T-helper 17 cell (primary cell): ENCODE measurements around the gene RGL3. TPM values are rescaled to one million over a fixed set of nuclear protein-coding genes. Genes with fewer than 3 reads are reported as not detected.
"Not testable (repeated sequence)": the region's sequence is repeated elsewhere in the genome, so short reads cannot be mapped to it uniquely, and the experiment has no call there.

Source experiments
- ATAC-seq: fragments of 150-1000 bp; cut with Tn5 transposase; 2 replicates; pipeline ENCODE4 v1.10.0; 2021; ENCODE audit warnings: mild to moderate bottlenecking, moderate library complexity
- DNase-seq, 3 donors: peaks; one replicate each; pipeline versions ENCODE4 v3.0.0 to v3.0.0-alpha.2; 2020 to 2021
- H3K9me3 ChIP-seq: one replicate; pipeline ENCODE4 v1.7.0; 2013; ENCODE audit warnings: low read length, mild to moderate bottlenecking; ENCODE audit not compliant: control insufficient read depth, poor library complexity, severe bottlenecking
- H3K27ac Mint-ChIP-seq: one replicate; pipeline ENCODE4 v1.8.0; 2022; ENCODE audit warnings: mild to moderate bottlenecking, moderate library complexity, mixed read lengths
- H3K27me3 Mint-ChIP-seq: one replicate; pipeline ENCODE4 v1.8.0; 2022; ENCODE audit warnings: mixed read lengths
- H3K36me3 Mint-ChIP-seq: one replicate; pipeline ENCODE4 v1.8.0; 2022; ENCODE audit warnings: low read depth, mixed read lengths
- H3K4me1 Mint-ChIP-seq: one replicate; pipeline ENCODE4 v1.8.0; 2022; ENCODE audit warnings: mild to moderate bottlenecking, mixed read lengths
- H3K4me3 Mint-ChIP-seq: one replicate; pipeline ENCODE4 v1.8.0; 2022; ENCODE audit warnings: mild to moderate bottlenecking, moderate library complexity, mixed read lengths
- total RNA-seq, 4 donors: library from RNA in 2 of 4; stranded (reverse) in 2 of 4; gene quantifications; one replicate each; pipeline ENCODE4 v1.2.3 and lab custom pipeline; 2022 to 2026

Gene RGL3
- total RNA-seq, 2 donors from 2014 or later: not detected

DNA sequence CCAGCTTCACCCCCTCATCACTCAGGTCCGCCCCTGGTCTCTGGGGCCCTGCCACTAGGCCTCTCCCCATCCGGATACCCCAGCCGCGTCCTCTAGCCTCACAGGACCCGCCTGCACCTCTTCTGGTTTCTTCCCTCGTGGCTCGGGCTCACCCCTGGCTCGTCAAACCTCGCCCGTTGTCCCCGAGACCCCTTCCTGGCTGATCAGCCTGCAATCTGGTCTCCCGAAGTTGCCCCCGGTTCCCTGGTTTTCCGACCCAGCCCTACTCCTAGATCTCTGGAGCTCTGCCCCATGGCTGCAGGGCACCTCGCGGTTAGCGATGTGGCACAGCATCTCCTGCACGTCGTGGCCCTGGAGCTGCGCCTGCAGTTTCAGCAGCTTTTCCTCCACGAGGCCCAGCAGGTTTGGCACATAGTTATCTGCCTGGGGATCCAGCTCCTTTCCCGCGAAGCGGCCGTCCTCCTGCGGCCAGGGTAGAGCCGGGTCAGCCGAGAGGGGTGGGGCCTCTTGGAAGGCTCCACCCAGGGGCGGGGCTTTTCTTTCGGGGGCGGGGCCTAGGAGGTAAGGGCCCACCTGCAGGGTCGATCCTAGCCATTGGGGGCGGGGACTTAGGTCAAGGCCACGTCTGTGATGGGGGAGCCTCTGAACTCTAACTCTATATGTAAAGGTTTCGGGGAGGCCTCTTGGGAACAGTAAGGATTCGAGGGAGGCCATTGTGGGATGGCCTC lies 2.4 kb upstream of the RGL3 start:
- Mint-ChIP-seq H3K36me3 (peaks cover 2% of the 10 kb centered on the region), H3K27ac (no peak overlapping the region), H3K4me3 (peak overlapping the region; percentile 90), H3K27me3 (peaks cover 55% of the 10 kb centered on the region), H3K4me1 (peaks cover 39% of the 10 kb centered on the region)
- no peaks in the 10 kb centered on the region for H3K9me3 ChIP-seq
- peak; percentile 52 for ATAC-seq
- DNase-seq: peak in 1 of 3 donors; percentile 23

DNA sequence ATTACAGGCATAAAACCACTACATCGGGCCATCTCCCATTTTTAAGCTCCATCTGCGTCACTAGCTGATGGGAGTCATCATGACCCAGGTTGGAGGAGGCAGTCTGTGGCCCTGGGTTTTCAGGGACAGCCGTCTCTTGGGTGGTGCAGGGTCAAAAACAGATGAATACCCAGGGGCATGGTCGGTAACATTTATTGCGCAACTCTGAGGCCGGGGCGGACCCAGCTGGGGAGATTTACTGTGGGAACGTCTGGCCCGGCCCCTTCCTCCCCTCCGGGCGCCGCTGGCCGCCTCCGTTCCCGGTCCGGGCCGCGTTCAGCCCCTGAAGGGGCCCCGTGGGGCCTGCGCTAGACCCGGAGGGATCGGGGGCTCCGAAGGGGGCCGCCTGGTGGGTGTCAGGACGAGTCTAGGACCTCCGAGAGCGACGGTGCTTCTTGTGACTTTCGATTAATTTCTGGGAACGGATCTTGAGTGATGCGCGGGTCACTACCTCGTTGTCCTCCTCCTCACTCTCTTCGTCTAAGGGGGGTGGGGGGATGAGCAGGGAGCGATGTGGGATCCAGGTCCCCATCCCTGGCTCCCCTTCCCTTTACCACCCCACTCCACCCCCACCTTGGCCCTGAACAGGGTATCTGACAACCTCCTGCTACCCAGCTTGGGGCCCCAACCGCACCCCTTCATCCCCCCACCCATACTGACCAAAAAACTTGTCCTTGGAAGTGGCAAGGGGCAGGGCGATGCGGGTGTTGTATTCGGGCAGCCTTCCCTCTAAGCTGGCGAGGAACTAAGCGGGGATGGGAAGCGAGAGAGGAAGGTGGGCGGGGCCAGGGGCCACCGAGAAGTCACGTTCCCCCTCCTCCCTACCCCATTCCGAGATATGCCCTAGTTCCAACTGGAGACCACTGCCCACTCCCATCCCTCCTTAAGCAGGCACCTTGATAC lies 1.6 kb upstream of the RGL3 start:
- Mint-ChIP-seq H3K4me1 (peaks cover 39% of the 10 kb centered on the region), H3K27me3 (peaks cover 63% of the 10 kb centered on the region), H3K4me3 (peak overlapping the region; percentile 90), H3K27ac (no peak overlapping the region), H3K36me3 (peaks cover 2% of the 10 kb centered on the region)
- no peak for ATAC-seq
- no peaks in the 10 kb centered on the region for H3K9me3 ChIP-seq
- no peak for DNase-seq

DNA sequence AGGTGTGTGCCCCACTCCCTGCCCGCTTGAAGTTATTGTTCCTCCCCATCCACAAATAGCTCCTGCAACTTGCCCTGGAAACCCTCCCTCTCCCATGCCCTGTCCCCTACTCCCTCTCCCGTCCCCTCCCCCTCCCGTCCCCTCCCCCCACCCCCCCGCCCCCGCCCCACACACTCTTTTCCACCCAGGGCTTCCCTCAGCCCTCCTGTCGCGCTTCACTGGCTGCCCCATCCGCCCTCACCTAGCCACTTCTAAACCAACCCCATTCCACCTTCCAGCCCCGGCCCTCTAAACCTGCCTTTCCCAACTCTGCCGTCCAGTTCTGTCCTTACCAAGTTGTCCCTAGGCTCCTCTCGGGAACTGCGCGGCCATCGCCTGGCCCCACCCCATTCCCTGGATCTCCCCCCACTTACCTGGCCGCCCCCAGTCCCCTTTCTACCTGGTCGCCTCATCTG lies 993 bp downstream of the RGL3 start:
- H3K4me3 Mint-ChIP-seq: peak overlapping the region; percentile 58
- DNase-seq: no peak
- ATAC-seq: no peak
- no peaks in the 10 kb centered on the region for H3K9me3 ChIP-seq
- peaks cover 28% of the 10 kb centered on the region for H3K4me1 Mint-ChIP-seq
- H3K27ac Mint-ChIP-seq: no peak overlapping the region
- peaks cover 54% of the 10 kb centered on the region for H3K27me3 Mint-ChIP-seq
- peaks cover 2% of the 10 kb centered on the region for H3K36me3 Mint-ChIP-seq

DNA sequence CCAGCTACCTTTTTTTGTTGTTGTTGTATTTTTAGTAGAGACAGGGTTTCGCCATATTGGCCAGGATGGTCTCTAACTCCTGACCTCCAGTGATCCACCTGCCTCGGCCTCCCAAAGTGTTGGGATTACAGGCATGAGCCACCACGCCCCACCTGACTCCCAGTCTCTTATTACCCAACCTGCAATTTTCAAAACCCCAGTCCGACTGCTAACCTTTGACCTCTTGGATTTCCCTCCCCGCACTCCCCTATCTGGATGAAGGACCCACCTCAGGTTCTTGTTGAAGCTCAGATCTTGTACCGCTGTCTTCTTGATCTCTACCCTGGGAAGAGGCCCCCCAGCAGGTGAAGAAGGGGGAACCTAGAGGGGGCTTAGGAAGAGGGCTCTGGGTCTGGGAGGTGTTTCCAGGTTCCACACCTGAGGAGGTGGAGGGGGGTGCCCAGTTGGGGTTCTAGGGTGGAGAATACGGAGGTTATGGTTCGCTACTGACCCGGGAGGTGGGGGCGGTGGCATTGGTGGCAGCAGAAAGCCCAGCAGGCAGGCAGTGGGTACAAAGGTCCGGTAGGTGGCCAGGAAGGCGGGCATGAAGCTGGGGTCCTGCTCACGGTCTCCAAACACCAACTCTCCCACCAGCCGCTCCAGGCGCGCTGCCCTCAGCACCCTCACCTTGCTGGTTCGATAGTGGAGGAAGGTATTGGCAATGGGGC lies 2.6 kb downstream of the RGL3 start:
- H3K27me3 Mint-ChIP-seq: peaks cover 48% of the 10 kb centered on the region
- no peaks in the 10 kb centered on the region for H3K36me3 Mint-ChIP-seq
- no peaks in the 10 kb centered on the region for H3K9me3 ChIP-seq
- peaks cover 16% of the 10 kb centered on the region for H3K4me1 Mint-ChIP-seq
- DNase-seq (no peak), ATAC-seq (no peak)
- no peak overlapping the region for H3K27ac Mint-ChIP-seq
- no peak overlapping the region for H3K4me3 Mint-ChIP-seq

DNA sequence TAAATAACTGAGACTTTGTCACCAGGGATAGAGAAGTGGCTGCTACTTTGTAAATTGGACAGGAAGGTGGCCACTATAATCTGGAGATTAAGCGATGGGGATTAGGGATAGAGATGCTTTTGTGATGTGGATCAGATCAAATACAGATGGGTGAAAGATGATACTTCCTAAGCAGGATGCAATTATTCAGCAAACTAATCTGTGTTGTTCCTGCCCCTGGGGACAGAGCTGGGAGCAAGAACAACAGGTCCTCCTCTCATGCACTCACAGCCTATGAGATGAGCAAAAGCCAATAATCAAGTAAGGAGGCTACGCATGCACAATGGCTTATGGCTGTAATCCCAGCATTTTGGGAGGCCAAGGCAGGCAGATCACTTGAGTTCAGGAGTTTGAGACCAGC lies 4.6 kb downstream of the RGL3 start:
- Mint-ChIP-seq H3K4me1 (peaks cover 8% of the 10 kb centered on the region), H3K4me3 (no peak overlapping the region), H3K36me3 (no peaks in the 10 kb centered on the region), H3K27ac (no peak overlapping the region), H3K27me3 (peaks cover 33% of the 10 kb centered on the region)
- H3K9me3 ChIP-seq: no peaks in the 10 kb centered on the region
- no peak for ATAC-seq
- no peak for DNase-seq

DNA sequence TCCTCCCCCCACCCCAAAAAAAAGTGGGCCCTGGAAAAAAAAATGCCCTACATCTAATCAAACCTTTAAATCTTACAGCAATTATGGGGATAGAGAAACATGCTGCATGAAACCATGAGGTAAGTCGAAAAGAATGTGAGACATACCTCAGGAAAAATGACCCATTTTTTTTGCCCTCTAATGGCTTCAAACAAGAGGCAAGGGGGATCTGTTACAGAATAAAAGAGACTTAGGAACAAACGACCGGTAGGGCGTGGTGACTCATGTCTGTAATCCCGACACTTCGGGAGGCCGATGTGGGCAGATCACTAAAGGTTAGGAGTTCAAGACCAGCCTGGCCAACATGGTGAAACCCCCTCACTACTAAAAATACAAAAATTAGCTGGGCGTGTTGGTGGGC lies 8.4 kb downstream of the RGL3 start:
- H3K9me3 ChIP-seq: no peaks in the 10 kb centered on the region
- Mint-ChIP-seq H3K27me3 (peaks cover 15% of the 10 kb centered on the region), H3K4me3 (no peak overlapping the region), H3K27ac (no peak overlapping the region), H3K36me3 (no peaks in the 10 kb centered on the region), H3K4me1 (no peaks in the 10 kb centered on the region)
- ATAC-seq (no peak), DNase-seq (no peak)

DNA sequence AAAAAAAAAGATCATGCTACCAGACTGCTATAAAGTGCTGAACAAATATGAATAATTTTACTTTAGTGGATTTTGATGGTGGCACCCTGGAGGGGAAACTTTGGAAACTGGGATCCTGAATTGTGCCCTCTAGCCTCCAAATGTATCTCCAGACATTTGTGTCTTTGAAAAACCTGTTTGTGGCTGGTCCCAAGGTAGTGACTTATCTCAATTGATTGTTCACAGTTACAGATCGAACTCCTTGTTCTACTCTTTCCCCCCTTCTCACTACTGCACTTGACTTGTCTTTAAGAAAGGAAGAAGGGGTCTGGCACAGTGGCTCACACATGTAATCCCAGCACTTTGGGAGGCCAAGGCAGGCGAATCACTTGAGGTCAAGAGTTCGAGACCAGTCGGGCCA lies 10.5 kb downstream of the RGL3 start:
- H3K36me3 Mint-ChIP-seq: no peaks in the 10 kb centered on the region
- H3K27ac Mint-ChIP-seq: no peak overlapping the region
- DNase-seq (no peak), ATAC-seq (no peak)
- H3K9me3 ChIP-seq: no peaks in the 10 kb centered on the region
- peaks cover 15% of the 10 kb centered on the region for H3K27me3 Mint-ChIP-seq
- H3K4me1 Mint-ChIP-seq: no peaks in the 10 kb centered on the region
- H3K4me3 Mint-ChIP-seq: no peak overlapping the region

DNA sequence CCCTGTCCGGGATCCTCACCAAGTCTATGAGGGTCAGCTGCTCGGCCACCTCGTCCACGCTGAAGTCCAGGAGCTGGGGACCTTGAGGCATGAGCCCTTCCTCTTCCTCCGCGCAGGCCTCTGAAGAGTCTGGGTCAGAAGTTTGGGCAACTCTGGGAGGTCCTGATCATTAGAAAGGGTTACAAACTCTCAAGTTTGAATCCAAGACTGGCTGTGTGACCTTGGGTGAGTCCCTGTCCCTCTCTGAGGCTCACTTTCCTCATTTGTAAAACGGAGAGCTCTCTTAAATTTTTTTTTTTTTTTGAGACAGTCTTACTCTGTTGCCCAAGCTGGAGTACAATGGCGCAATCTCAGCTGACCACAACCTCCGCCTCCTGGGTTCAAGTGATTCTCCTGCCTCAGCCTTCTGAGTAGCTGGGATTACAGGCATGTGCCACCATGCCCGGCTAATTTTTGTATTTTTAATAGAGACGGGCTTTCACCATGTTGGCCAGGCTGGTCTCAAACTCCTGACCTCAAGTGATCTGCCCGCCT lies 12.3 kb downstream of the RGL3 start:
- not testable (repeated sequence) for DNase-seq, H3K36me3 Mint-ChIP-seq, H3K9me3 ChIP-seq, H3K4me1 Mint-ChIP-seq, ATAC-seq, H3K4me3 Mint-ChIP-seq, H3K27ac Mint-ChIP-seq
- peaks cover 10% of the 10 kb centered on the region for H3K27me3 Mint-ChIP-seq

DNA sequence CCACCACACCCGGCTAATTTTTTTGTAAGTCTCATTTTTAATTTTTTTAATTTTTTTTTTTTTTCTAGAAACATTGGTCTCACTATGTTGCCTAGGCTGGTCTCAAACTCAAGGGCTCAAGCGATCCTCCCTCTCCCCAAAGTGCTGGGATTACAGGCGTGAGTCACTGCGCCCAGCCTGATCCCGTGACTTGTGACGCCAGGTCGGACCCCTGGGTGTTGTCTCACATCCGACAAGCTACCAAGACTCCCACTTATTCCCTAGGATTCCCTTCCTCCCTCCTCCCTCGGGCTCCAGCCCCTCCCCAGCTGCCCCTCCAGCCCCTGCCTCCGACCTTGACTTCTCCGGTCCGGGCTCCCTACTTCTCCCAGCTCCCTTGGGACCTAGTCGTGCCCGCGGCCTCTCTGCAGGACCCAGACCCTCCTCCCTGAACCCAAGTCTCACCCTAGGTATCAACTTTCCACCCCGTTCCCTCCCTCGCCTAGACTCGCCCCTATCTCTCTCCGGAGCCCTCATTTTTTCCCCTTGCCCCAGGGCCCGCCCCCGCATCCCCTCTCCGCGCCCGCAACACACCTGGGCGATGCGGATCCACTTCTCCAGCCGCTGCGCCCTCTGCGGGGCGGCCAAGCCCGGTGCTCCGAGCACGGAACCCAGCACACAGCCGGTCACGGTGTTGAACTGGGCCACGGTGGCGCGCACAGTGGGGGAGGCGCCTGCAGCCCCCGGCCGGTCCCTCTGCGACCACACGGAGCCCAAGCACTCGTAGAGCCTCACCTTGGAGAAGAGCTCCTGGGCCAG lies 13.1 kb downstream of the RGL3 start:
- no peak overlapping the region for H3K27ac Mint-ChIP-seq
- no peaks in the 10 kb centered on the region for H3K4me1 Mint-ChIP-seq
- ATAC-seq (peak; percentile 70), DNase-seq (no peak)
- no peaks in the 10 kb centered on the region for H3K9me3 ChIP-seq
- peaks cover 10% of the 10 kb centered on the region for H3K27me3 Mint-ChIP-seq
- no peaks in the 10 kb centered on the region for H3K36me3 Mint-ChIP-seq
- H3K4me3 Mint-ChIP-seq: no peak overlapping the region

DNA sequence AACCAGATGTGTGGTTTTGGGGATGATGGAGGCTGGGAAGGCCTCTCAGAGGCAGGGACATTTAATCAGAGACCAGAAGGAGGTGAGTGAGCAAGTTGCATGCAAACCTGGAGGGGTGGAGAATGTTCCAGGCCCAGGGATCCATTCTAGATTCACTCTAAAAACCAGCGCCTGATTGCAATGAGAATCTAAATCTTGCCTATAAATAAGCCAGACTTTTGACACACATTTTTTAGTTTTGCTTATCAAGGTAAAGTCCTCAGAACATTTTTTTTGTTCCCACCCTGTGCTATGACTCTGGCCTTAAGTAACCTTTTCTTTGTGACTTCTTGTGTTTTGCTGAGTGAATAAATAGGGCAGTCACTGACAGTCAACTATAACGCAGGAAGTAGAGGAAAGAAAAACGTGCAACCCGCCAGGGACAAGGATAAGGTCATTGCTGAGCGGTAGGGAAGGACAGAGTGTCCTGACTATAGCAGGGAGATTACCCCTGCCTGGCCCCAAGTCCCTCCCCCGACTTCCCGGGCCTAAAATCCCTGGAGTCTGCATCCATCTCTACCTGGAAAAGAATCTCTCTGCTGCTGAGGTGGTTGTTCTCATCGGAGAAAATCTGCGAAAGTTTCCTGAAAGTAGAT lies 14.4 kb downstream of the RGL3 start:
- no peaks in the 10 kb centered on the region for H3K9me3 ChIP-seq
- ATAC-seq (no peak), DNase-seq (no peak)
- no peaks in the 10 kb centered on the region for H3K4me1 Mint-ChIP-seq
- peaks cover 2% of the 10 kb centered on the region for H3K36me3 Mint-ChIP-seq
- H3K4me3 Mint-ChIP-seq: no peak overlapping the region
- peaks cover 10% of the 10 kb centered on the region for H3K27me3 Mint-ChIP-seq
- H3K27ac Mint-ChIP-seq: no peak overlapping the region

DNA sequence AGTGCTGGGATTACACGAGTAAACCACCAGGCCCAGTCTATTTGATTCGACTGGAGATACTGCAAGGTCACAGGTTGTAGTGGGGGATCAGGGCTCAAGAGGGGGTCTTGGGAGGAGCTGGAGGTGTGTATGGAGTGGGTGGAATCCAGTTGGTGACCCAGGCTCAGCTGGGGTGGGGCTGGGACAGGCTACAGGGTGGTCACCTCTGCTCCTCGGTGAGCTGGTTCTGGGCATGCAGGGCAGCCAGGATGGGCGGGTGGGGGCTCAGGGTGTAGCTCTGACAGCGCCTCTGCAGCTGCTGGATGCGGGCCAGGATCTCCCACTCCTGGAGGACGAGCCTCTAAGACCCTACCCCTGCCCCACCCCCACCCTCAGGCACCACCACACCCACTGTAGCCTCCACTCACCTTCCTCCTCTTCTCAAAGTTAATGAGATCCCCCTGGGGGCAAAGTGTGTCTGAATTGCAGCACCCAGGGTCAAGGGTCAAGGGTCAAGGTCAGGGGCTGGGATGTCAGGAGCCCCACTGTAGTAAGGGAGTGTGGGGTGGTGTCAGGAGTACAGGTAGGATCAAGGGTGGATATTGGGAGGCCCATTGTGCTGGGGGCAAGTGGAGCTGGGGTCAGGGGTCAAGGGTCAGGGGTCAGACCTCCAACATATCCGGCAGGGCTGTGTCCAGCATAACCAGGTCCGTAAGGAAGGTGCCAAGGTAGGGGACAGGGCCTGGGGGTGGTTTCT lies 17.1 kb downstream of the RGL3 start:
- H3K9me3 ChIP-seq: no peaks in the 10 kb centered on the region
- H3K4me3 Mint-ChIP-seq: no peak overlapping the region
- no peak overlapping the region for H3K27ac Mint-ChIP-seq
- ATAC-seq (no peak), DNase-seq (no peak)
- H3K4me1 Mint-ChIP-seq: peaks cover 1% of the 10 kb centered on the region
- peaks cover 6% of the 10 kb centered on the region for H3K27me3 Mint-ChIP-seq
- peaks cover 2% of the 10 kb centered on the region for H3K36me3 Mint-ChIP-seq
